GM23248 (cell line): ENCODE results near the gene CDK14.

Source experiments
- EZH2 ChIP-seq: fragments of 200-600 bp; sonication (generic); IDR thresholded peaks from 2 replicates; pipeline ENCODE4 v1.6.1; 2018; ENCODE audit warnings: antibody characterized with exemption, mild to moderate bottlenecking; ENCODE audit not compliant: insufficient read depth, poor library complexity, severe bottlenecking
- EZH2phosphoT487 ChIP-seq: fragments of 200-600 bp; sonication (generic); IDR thresholded peaks from 2 replicates; pipeline ENCODE4 v1.6.1; 2018; ENCODE audit warnings: antibody characterized with exemption, moderate library complexity, mild to moderate bottlenecking, low read depth; ENCODE audit not compliant: insufficient read depth

DNA sequence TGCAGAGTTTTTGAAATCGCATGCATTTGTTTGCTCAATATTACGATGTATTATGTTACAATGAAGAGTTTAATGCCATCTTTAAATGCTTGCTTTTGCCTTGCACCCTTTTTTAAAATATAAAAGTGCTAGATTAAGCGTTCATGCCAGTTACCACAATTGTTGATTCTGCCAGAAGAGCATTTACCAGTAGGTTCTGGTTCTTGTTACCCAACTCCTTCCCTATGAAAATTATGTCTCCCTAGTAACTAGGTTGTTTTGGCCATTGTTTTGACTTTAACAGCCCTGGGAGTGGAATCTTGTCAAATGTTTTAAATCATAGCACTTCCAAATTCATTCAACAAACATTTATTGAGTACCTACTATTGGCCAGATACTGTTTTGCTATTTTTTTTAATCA lies 32.8 kb upstream of the CDK14 start:
- TF ChIP-seq EZH2 (no peak), EZH2phosphoT487 (no peak)
